ENCODE results near the gene TTC7B.

The TTC7B gene

DNA sequence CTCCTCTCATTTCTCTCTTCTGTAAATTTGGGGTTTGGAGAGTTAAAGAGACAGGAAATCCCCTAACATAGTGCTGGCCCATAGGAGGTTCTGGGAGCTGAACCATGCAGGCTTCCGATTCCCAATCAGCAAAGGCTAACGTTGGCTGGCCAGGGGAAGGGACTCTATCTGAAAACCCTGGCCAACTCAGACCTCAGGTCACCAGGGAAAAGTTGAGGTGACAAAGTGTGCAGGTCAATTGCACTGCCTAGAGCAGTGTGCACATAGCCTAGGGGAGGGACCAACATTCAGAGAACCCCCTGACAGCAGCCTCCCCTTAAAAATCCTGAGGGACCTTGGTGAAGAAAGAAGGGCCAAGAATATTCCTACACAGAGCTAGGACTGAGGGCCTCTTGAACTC, 38.9 kb downstream of the TTC7B start:
- DNase-seq (ENCODE audit: low read depth): no peak

DNA sequence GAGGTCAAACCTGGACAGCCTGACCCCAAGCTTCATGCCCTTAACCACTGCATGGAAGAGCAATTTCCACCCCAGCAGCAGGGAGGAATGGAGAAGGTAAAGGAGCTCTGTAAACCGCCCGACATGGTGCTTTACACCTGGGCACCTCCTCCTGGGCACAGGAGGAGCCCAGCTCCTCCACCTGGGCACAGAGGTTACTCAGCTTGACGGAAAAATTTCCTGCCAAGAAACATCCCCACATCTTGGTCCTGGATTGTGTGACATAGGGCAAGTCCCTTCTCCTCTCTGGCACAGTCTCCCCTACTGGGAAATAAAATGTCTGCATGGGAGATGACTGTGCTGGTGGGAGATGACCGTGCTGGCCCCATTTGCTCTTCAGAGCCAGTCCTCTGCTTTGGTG, 40.8 kb downstream of the TTC7B start:
- DNase-seq (ENCODE audit: low read depth): no peak

DNA sequence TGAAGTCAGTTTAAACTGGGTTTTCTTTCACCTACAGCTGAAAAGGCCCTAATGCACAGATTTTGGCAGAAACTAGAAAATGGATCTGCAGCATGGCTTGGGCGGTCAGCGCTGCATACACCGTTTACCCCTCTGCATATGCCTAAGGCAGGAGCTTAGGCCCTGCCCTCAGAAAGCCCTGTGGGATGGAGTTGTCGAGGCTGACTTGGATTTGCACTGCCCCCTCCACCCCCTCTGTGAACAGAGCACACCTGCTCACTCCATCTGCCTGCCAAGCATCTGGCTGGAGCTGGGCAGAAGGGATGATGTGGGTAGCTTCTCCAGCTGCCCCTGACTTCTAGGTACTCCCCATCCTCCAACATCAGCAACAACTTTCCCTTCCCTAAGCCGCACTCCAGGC, 41.9 kb downstream of the TTC7B start:
- DNase-seq (ENCODE audit: low read depth): no peak

DNA sequence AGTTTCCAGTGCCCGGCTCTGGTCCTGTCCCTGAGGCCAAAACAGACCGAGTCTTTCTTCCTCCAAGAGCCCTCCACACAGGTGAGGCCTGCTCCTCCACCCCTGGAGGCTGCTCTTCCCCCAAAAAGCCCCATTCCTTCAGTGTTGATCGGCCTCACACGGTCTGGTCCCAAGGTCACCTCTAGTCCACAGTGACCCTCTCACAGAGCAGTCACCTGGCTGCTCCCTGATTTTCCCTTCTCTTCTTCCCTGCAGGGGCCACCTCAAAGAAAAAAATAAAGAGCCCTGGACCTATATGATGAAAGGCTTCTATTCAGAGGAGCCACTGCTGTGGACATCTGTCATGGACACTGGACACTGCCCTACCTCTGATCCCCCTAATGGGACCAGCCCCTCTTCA, 42.5 kb downstream of the TTC7B start:
- DNase-seq (ENCODE audit: low read depth): no peak

DNA sequence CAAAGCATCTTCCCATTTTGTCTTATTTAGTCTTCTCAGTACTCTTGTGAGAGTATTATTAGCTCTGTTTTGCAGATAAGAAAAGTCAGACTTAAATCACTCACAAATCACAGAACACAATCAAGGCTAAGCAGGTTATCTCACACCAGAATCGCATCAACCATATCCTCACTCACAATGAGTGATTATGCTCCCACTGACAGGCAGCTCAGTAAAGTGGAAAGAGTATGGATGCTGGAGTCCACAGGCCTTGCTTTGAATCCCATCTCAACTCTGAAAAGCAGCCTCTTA, 43.1 kb downstream of the TTC7B start:
- DNase-seq (ENCODE audit: low read depth): no peak

DNA sequence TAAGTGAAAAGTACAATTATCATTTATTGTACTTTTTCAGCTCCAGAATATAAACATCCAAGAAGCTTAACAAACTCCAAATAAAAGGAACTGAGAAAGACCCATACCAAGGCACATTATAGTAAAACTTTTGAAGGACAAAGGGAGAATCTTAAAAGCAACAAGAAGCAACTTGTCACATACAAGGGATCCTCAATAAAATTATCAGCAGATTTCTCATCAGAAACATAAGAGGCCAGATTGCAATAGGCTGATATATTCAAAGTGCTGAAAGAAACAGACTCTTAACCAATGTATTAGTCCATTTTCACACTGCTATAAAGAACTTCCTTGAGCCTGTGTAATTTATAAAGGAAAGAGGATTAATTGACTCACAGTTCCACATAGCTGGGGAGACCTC, 48.3 kb downstream of the TTC7B start:
- no peak for DNase-seq (ENCODE audit: low read depth)

DNA sequence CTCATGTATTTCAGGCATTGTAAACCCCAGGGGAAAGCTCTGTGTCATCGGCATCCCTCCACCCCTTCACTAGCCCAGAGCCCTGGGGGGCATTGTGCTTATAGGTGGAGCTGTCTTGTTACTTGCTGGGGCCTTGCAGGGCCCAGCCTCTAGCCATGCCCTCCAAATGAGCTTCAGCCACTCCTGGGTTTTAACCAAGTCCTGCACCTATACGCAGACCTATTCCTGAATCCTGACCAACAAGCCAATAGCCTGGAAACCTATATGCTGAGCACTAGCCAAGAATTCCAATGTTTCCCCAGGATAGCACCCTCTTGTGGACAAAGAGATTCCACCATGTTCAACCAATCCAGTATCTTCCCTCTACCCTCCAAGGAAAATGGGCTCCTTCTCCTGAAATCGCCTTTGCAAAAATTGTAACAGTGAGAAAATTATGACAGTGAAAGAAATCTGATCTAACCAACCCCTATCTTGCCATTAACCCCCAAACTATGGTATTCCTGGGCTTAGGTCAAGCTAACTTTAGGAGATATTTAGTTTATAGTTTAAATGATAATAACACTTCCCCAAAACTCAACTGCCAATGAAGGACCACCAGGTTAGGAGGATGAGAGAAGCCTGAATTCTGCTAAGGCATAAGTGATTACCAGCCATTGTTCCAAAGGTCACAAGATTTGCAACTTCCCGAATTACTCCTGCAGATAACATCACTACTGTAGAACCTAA, 55.5 kb downstream of the TTC7B start:
- no peak for DNase-seq (ENCODE audit: low read depth)

DNA sequence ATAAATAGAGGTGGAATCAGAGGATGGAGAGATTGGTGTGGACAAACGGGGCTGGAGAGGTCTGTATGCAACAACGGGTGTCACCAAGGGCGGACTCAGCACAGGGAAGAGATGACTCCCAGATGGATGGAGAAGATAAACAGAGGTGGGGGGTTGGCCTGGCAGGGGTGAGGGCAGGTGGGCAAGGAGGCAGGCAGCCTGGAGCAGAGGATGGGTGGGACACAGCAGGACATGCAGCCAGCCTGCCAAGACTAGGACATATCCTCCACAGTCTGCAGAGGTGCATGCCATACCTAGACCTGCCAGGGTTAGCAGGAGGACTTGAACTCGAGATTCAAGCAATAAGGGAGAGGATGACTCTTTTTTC, 56.2 kb downstream of the TTC7B start:
- no peak for DNase-seq (ENCODE audit: low read depth)

DNA sequence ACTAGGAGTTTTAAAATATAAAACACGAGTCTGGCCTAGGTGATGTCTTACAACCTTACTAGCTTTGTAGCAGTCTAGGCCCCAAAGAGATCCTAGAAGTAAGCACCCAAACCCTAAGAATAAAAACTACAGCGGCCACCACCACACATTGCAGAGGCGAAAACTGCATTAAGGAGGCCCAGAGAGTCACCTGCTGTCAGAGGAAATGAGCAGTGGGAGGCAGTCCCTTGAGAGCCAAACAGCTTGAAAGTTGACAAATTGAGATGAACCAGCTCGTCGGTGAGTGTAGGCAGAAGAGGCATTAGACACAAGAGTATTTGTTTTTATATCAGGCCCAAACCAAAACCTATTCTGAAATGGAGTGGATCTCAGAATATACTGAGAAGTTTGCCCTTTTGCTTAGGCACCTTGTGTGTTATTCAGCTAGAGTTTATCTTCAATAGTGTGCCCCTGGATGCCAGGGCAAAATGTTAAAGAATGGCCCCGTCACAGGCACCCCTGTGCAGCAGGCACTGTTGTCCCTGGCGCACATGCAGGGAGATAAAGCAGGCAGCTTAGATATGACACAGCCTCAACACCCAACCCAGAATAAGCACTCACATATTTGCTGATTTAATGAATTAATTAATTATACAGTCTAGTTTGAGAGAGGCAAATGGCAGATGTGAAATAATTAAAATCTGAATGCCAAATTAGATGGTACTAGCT, 56.7 kb downstream of the TTC7B start:
- DNase-seq (ENCODE audit: low read depth): no peak

DNA sequence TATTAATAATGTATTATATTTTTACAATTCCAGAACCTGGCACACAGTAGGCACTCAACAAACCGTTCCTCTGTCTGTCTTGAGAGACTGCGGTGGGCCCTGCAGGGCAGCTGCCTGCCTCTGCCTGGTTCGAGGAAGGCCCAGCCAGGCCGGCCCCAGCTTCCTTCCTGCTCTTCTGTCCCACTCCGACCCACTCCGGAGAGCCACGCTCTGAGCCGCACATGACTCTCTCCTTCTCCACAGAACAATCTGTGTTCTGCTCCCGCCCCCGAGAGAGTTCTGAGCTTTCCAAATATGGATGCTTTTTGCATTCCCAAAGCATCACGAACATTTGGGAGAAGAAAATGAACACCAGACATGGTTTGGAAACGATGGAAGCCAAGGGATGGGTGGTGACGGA, 57.3 kb downstream of the TTC7B start:
- DNase-seq (ENCODE audit: low read depth): no peak

DNA sequence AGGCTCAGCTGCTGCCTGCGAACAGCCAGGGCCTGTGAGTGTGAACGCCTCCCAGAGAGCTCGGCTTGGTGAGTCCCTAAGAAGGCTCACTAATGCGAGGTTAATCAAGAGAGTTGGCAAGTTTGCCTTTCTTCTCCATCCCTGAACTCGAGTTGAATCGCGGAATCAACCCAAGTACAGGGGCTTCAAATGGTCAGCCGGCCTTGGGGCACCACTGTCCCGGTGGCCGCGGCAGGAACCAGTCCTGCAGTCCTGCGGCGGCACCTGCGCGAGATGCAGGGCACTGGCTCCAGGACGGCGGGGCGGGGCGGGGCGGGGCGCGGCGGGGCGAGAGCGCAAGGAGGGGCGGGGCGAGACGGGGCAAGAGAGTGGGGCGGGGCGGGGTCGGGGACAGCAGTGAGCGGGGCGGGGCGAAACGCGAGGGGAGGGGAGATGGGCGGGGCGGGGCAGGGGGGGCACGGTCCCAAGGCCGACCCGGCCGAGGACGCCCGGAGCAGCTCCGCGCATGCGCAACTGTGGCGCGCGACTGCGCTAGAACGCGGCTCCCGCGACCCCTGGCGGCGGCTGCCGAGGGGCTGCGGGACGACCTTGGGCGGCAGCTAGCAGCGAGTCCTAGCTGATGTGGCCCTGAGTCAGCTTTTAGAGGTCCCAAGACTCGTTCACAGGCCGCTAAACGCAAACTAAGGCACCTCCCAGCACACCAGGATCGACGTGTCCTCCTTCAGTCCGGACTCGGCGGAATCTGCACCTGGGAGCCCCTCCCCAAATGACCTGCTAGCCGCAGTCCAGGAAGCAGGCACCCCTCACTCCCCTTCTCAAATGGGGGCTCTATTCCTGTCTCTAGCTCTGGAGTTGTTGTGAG, 58.0 kb downstream of the TTC7B start:
- peak; percentile 94 for DNase-seq (ENCODE audit: low read depth)

DNA sequence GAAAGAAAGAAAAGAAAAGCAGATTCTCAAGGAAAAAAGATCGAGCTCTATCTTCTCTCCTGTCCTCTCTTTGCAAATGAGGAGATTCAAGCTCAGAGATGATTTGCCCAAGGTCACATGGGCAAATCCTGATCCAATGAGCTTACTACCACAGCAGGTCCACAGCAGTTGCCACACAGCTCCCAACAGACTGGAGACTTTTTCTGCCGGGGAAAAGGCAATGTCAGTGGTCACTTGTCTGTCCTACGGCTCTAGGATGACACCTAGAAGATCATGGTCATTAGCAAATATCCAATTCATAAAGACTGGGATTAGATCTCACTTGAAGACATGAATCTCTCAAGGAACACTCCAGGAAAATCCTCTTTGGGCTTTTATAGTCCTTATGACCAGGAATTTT, 58.8 kb downstream of the TTC7B start:
- no peak for DNase-seq (ENCODE audit: low read depth)

DNA sequence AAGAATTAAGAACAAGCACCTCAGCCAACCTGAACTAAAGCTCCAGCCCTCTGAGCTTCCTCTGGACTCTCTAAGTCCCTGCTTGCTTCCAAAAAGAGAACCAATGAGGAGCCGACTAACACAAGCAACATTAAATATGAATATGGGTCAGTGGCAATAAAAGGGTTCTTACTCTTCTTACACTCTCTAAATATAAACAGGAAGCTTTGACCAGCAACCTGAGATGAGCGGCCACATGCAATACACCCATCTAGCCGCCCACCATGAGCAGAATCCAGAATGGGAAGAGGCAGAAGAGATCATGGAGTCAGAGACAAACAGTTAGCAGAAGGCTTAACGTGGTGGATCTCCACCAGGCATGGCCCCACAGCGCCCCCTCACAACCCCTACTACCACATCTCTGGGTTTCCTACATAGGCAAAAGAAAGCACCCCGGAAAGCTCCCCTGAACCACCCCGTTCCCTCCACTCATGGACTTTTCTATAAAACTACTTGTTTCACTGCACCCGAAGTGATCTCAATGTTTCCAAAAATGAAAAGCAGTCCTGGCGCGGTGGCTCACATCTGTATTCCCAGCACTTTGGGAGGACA, 59.4 kb downstream of the TTC7B start:
- no peak for DNase-seq (ENCODE audit: low read depth)

DNA sequence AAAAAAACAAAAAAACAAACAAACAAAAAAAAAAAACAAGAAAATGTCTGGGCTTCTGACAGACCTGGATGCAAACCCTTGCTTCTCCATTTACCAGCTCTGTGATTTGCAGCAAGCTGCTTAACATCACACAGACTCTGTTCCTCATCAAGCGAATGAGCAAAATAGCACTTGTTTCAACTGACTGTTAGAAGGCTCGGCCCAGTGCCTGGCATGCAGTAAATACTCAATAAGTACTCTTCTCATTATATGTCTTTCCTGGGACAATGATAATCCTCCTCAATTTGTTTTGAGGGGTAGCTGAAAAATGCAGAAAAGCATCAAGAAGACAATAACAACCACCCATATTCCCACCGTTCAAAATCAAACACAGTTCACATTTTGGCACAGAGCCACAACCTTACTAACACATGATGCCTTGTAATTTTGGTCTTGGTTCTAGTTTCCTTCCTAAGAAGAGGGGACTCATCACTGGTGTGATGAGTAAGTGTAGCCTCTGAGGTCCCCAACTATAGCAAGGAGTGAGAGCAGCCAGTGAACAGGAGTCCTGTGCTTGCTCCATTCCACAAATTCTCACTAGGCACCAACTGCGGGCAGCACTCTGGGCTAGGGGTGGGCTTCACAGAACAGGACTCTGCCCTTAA, 60.4 kb downstream of the TTC7B start:
- no peak for DNase-seq (ENCODE audit: low read depth)

DNA sequence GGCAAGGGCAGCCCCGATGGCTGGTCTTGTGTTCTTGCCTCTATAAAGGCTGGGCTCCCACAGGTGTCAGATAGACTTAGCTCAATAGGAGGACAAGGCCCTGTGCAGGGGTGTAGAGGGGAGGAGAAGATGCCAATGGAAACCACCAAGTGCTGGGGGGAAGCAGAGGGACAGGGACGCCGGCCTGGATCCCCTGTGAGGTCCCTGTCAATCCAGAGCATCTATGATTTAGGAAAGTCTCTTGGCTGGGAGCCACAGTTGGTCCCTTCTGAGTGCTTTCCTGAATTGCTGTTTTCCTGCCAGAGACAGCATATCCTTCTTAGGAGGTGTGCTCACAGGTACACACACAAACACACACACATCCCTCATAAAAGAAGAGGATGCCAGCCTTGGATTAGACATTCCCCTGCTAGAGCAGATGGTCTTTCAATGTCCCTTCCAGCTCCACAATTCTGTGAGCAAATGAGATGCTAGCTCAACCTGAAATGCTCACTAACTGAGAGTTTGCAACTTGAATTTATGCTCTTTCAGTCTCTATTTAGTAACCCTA, 62.7 kb downstream of the TTC7B start:
- DNase-seq (ENCODE audit: low read depth): no peak

DNA sequence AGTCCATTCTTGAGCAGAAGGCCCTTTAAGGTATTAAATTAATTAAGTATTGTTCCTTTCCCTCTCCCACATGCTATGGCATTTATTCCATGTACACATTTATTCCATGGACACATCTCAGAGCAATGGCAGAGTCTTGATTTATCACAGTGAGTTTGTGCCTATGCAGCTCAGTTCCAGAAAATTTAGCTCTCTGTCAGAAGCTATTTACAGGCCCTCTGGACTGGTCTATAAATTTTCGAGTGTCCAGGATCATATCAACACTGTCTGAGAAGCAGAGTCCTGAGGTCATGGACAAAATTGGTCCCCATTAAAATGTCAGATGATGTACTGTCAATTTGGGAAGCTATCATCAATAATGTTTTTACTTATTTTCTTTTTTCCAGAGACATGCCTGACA, 65.5 kb downstream of the TTC7B start:
- DNase-seq (ENCODE audit: low read depth): no peak

DNA sequence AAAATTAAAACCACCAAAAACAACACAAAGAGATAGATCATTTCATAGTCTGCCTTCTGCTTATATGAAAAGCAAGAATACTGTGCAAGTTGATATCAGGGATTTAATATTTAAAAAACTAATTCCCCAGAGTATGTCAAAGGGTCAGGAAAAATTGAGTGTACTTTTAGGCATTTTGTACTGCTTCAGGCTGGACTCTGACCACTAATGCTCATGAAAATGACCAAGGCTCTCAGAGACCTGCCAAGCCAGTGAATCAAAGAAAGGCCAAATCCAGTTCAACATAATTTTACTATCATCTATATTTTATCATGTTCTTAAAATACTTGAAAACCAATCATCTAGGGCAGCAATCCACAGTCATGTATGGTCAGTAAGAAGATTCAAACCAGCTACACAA, 66.0 kb downstream of the TTC7B start:
- no peak for DNase-seq (ENCODE audit: low read depth)

DNA sequence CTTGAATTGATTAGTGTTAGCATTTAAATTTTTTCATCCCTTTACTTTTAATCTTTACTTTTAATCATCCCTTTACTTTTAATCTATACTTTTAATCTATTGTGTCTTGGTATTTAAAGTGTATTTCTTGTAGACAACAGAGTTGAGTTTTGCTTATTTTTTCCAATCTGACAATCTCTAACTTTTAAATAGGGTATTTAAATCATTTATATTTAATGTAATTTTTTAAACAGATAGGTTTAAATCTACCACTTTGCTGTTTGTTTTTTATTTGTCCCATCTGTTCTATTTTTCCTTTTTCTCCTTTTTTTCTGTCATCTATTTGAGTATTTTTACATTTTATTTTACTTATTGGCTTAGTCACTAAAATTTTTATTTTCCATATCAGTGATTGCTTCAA, 68.3 kb downstream of the TTC7B start:
- DNase-seq (ENCODE audit: low read depth): no peak

DNA sequence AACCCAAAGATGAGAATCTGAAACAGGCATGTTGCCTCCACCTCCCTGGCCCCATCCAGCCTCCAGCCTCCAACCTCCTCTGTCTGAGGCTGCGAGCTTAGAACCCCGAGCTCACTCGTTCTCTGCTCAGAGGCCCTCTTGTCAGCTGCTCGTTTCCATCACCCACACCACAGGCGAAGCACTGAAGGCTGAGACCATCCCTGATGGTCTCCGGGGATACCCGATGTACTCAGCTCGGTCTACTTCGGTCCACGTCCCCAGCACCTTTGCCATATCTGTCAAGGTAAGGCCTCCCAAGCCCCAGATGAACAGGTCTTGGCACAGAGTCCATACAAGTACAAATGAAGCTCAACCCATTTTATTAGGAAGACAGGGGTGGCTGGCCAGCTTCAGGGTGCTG, 72.4 kb downstream of the TTC7B start:
- DNase-seq (ENCODE audit: low read depth): no peak

DNA sequence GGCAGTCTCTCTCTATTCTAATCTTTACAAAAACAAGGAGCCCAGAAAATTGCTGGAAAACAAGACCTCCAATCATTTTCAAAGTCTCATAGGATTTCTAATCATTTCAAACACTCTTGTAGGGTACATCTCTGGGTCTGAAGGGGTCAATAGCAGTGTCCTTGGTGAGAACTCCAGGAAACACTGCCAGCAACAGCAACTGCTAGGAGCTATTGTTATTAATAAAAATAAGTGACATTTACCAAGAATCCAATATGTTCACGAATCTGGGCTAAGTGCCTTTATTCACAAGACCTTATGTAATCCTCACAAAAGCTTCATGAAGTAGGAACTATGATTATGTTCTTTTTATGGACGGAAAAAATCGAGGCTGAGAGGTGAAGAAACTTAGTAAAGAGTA, 72.8 kb downstream of the TTC7B start:
- DNase-seq (ENCODE audit: low read depth): no peak

DNA sequence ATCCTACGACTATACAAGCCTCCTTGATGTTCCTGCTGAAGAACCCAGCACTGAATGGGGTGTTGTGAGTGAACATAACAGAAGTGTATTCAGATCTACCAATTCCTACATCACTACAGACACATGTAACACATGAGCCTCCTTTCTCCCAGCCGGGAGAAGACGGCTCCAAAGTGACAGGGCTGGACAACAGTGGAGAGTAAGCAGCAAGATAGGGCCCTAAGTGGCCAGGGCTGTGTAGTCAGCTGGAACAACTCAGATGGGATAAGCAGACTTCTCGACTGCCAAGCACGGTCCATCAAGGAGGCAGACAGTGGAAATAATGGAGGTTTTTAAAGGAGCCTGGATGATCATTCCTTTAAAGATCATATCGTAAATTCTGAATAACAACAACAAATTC, 73.5 kb downstream of the TTC7B start:
- no peak for DNase-seq (ENCODE audit: low read depth)

DNA sequence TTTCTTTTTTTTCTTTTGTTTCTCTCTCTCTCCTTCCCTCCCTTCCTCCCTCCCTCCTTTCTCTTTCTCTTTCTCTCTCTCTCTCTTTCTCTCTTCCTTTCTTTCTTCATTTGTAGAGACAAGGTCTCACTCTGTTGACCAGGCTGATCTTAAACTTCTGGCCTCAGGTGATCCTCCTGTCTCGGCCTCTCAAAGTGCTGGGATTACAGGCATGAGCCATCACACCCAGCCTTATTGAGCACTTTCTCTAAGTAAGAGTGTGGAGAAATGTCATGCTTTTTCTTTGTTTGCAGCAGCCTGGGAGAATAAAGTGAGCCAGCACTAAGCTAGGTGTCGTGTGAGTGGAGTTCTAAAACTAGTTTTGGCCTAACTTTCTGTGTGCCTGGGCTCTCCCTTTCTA, 74.0 kb downstream of the TTC7B start:
- DNase-seq (ENCODE audit: low read depth): no peak

DNA sequence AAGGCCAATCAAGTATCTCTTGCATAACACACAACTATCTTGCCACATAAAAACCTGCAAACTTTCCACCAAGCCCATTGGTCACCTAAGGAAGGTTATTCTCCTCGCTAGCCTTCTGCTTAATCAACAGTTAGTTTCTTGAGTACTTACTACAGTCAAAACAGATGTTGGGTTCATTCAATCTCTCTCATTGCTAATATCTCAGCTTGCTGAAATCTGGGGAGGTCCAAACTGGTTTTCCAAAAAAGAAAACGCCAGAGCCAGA, 74.6 kb downstream of the TTC7B start:
- DNase-seq (ENCODE audit: low read depth): no peak
